HS-27A (cell line): ENCODE measurements around the gene DGKI.
"Not testable (repeated sequence)": the region's sequence is repeated elsewhere in the genome, so short reads cannot be mapped to it uniquely, and the experiment has no call there.

Experiments used
- DNase-seq: peaks from one replicate; pipeline ENCODE4 v3.0.0-alpha.2; 2012; ENCODE audit warnings: low read depth, missing footprints

DGKI gene

DNA sequence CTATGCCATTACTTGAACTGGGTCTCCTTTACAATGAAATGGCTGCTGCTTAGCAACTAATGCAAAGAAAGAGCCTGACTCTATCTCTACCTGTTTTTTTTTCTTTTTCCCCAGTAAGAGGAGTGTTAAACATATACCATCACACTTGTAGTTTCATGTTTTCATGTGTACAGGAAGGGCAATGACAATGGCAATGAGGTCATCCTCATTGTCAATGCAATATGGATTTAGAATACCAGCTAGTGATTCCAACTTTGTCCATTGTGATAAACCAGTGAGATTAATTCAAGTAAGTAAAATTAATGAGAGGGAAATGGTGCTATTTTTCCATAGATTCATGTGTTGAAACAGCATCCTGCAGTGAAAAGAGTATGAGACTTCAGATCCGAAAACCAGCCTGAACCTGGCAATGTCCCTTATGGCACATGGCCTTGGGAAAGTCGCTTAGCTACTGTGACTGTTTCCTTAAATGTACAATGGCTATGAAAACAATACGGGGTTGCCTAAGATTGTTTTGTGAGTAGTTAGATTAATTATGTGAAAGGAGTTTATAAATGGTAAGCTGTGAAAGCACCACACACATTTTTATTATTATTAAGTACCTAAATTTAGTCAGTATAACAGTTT, 11.2 kb downstream of the DGKI start:
- DNase-seq, result no peak

DNA sequence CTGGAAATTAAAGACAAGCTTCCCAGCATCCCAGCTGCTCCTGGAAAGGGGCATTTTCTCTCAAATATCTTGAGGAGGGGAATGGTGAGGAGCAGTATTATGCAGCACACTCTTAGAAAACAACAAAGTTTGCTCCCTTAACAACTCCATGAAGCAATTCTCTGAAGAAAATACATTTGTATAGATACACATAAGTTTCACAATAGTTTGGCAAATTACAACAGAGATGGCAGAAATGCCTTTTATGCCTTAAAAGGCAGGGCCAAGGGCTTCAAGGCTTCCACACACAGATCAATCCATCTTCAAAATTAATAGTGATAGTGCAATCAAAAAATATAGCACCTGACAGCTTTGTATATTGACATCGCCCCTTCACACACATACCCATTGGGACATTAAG, 12.2 kb downstream of the DGKI start:
- DNase-seq, result no peak

- not testable (repeated sequence) for DNase-seq
These were observed 13.8 kb downstream of the DGKI start for GRCh38 chr7:137832990-137833389.

DNA sequence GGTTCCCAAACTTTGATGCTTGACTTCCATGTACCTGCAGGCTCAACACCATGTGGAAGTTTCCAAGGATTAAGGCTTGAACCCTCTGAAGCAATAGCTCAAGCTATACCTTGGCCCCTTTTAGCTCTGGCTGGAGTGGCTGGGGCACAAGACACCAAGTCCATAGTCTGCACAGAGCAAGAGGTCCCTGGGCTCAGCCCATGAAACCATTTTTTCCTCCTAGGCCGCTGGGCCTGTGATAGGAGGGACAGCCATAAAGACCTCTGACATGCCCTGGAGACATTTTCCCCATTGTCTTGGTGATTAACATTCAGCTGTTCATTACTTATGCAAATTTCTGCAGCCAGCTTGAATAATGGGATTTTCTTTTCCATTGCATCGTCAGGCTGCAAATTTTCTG, 14.4 kb downstream of the DGKI start:
- DNase-seq, result no peak

DNA sequence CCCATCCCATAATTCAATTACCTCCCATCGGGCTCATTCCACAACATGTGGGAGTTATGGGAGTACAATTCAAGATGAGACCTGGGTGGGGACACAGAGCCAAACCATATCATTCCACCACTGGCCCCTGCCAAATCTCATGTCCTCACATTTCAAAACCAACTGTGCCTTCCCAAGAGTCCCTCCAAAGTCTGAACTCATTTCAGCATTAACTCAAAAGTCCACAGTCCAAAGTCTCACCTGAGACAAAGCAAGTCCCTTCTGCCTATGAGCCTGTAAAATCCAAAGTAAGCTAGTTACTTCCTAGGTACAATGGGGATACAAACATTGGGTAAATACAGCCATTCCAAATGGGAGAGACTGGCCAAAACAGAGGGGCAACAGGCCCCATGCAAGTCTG, 15.2 kb downstream of the DGKI start:
- not testable (repeated sequence) for DNase-seq

DNA sequence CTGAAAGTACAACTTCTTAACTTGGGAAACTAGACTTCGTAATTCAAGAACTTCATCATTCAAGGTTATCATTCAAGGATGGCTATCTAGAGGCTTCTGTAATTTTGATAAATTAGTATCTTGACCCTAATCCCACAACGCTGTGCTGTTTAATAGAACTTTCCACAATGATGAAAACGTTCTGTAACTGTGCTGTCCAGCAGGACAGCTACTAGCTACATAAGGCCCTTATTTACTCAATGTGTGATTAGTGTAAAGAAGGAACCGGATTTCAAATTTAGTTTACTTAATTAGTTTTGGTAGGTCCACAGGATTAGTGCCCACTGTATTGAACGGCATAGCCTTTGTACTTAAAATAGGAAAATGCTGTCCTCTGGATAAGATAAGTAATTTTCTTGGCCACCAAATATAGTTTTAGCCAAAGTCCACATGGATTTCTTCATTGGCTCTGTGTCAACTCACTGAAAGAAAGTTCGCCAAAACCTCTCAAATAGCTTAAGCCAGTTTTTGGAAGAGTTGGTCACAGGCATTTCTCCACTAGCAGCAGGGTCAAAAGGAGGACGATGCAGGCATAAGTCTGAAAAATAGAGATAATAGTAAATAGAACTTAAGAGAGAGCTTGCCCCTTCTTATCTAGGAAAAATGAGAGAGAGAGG, 17.3 kb downstream of the DGKI start:
- DNase-seq, result no peak

DNA sequence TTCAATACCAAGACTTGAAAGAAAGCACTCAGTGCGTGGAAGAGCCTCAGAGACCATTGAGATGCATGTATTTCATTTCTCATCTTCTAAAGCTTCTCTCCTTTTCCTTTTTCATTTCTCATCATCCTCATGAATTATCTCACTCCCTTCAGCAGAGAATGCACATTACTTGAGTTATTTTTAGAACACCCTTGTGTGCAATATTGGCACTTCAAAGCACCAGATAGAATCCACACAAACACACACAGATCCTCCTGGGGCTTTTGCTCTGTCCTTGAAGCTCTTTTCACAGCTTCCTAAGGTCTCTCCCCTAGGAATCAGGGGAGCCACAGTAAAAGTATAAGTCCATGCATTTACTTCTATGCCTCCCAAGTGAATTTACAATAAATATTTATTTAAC, 18.3 kb downstream of the DGKI start:
- DNase-seq, result no peak

DNA sequence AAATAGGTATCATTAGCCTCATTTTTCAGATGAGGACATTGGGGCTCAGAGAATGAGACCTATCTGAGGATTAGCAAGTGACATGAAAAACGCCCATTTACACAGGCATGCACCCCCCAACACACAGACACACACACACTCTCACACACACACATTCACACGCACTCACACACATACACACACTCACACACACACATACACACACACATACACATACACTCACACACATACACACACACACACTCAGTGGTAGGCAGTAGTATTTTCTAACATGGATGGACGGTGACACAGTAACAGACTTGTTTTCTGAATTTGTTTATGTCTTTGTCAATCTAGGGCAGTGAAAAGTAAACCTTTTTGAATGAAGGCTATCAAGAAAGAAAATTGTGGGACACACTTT, 21.3 kb downstream of the DGKI start:
- DNase-seq, result no peak

DNA sequence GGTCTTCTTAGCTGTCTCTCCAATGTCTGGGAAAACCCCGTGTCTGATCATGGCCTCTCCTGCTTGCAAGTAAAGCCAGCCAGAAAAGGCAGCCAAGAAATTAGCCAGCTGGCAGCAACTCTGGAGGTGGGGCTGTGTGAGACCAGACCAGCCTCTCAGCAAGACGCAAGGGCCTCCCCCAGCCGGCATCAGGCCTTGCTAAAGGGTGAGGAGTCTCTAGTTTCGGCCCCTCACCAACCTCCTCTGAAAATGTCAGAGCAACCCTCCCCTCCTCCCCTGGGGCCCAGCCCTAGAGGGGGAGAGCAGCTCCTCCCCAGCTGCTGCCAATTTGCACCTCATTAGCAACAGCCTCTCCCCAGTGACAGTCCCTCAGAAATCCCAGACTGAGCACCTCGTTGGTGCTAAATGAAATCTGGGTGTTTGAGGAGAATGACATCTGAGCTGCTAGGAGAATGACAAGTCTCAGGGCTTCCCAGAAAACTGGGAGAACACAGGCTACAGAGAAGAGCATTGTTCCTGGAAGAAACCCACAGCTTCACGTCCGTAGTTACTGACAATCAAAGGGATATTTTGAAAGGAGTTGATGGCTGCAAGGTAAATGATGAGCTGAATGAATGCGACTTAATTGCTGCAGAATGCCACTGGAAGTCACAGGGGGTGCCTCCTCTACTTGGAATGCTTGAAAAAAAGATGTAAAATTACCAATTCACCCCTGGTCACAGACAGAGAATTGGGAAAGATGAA, 25.9 kb downstream of the DGKI start:
- no peak for DNase-seq

DNA sequence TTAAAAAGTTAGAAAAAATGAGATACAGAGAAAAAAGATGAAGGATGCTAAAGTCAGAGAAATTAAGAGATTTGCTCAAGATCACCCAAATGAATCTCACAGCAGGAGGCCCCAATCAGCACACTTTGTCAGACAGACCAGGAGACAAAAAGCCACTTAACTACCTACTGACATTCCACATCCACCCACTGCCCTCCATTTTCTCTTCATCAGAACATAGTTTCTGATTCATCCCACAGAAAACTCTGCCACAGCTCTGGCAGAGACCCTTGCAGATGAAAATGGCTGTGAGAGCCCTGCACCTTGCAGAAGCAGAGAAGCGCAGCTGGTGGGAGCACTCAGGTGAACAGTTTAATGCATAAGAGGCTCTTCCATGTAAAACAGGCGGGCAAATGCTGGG, 26.6 kb downstream of the DGKI start:
- DNase-seq, result no peak

GRCh38 chr7:137818036-137818435, 28.7 kb downstream of the DGKI start:
- no peak for DNase-seq

- DNase-seq, result no peak
These were observed 30.0 kb downstream of the DGKI start for GRCh38 chr7:137816696-137817320.

GRCh38 chr7:137813541-137813940, 33.2 kb downstream of the DGKI start:
- DNase-seq, result no peak

DNA sequence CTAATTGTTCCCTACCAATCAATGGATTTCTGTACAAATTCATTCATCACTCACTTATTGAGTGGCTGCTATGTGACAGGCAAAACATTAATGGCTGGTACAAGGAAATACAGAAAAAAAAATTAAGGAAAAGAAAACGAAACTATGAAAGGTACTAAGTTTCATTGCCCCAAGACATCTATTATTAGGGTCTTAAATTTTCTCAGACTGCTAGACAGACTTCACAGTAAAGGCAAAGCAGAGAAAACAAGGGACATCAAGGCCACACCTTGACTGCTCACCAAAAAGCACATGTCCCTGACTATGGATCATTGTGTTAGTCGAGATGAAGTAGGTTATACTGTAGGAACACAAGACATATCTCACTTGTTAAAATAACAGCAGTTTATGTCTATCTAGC, 36.5 kb downstream of the DGKI start:
- DNase-seq, result no peak

DNA sequence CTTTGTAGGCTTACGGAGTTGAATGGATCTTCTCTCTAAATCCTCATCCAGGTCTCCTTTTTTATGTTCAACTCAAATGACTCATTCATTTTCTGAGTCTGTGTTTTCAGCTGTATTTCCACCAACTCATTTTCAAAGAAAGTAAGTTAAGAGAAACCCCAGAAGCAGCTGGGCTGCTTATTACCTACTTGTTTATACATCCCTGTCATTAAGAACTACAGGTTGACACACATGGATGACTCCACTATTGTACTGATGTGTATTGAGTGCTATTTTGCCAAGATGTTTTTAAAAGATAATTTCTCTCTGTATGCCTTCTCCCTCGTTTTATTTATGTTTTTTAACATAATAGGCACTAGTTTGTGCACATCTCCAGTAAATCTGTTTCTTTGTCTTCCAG, 41.9 kb downstream of the DGKI start:
- no peak for DNase-seq

- no peak for DNase-seq
These were observed 45.3 kb downstream of the DGKI start for GRCh38 chr7:137801491-137801890.

GRCh38 chr7:137801003-137801402, 45.8 kb downstream of the DGKI start:
- no peak for DNase-seq

DNA sequence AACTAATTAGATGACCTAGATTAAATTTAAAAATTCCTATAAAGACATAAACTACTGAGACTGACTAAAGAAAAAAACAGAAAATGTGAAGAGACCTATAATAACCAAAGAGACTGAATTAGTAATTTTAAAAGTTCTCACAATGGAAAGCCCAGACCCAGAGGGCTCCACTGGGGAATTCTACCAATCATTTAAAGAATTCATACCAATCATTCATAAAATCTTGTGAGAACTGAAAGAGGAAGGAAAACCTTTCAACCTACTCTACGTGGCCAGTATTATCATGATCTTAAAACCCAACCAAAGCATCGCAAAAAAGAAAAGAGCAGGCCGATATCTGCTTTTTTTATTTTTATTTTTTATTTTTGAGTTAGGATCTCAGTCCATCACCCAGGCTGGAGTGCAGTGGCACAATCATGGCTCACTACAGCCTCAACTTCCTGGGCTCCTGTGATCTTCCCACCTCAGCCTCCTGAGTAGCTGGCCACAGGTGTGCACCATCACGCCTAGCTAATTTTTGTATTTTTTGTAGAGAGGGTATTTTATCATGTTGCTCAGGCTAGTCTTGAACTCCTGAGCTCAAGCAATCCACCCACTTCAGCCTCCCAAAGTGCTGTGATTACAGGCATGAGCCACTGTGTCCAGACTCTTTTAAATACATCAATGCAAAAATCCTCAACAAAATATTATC, 48.6 kb downstream of the DGKI start:
- no peak for DNase-seq

GRCh38 chr7:137795211-137795610, 51.6 kb downstream of the DGKI start:
- DNase-seq, result no peak

DNA sequence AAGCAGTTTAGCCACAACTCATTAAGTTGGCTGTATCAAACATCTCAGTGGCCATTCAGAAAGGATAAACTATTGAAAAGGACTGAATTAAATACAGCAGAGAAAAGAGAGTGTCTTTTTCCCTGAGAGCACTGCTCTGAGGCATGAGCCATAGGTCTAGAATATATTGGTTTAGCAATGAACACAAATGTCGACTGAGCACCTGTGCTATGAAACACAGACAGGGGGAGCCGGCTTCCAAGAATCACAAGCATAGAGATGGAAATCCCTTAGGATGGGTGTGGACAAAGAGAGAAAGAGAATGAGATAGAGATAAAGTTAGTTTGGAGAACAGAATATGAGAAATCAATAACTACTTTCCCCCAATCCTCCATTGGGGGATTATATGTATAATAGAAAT, 54.8 kb downstream of the DGKI start:
- DNase-seq, result no peak

DNA sequence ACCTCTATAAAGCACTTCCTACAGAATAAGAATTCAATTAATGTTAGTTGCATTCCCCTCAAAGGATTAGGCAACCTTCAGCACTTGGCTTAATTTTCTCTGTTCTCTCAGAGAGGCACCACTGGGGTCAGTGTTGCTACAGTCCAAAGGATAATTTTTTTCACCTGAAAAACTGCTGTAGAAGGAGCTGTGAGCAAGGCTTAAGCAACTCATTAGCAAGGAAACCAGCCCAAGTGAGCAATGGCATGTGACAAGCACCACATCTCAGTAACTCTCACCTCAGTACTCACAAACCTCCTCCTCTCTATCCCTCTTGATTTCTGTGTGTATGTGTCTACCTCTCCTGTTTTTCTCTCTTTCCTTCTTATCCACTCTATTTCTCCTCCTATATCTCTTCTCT, 55.9 kb downstream of the DGKI start:
- no peak for DNase-seq

- DNase-seq, result no peak
These were observed 57.4 kb downstream of the DGKI start for GRCh38 chr7:137789215-137789882.
